HFF-Myc (cell line): Measurements from ENCODE around the gene HYLS1.

Experiments used
- DNase-seq: peaks from one replicate; pipeline ENCODE4 v3.0.0-alpha.2; 2011; ENCODE audit warnings: low read depth; ENCODE audit errors: extremely low read depth
- H3K4me3 ChIP-seq: replicated peaks from 2 replicates; pipeline ENCODE4 v1.5.1; 2011; ENCODE audit warnings: low read depth, mild to moderate bottlenecking, control low read depth, low read length
- CTCF ChIP-seq: IDR thresholded peaks from 2 replicates; pipeline ENCODE4 v1.5.1; 2012; ENCODE audit warnings: mild to moderate bottlenecking, low read depth, low read length, control low read depth; ENCODE audit errors: missing control alignments

The HYLS1 gene

GRCh38 chr11:125921042-125921441 is 33.6 kb downstream of the HYLS1 start:
- no peak for DNase-seq
- TF ChIP-seq CTCF = no peak
- no peak overlapping the region for H3K4me3 ChIP-seq

- H3K4me3 ChIP-seq = no peak overlapping the region
- no peak for TF ChIP-seq CTCF
- DNase-seq = no peak
Observed at GRCh38 chr11:125922156-125922555, 34.7 kb downstream of the HYLS1 start.

GRCh38 chr11:125923012-125923579 is 35.6 kb downstream of the HYLS1 start:
- peak; percentile 88 for TF ChIP-seq CTCF
- DNase-seq = peak; percentile 36

DNA sequence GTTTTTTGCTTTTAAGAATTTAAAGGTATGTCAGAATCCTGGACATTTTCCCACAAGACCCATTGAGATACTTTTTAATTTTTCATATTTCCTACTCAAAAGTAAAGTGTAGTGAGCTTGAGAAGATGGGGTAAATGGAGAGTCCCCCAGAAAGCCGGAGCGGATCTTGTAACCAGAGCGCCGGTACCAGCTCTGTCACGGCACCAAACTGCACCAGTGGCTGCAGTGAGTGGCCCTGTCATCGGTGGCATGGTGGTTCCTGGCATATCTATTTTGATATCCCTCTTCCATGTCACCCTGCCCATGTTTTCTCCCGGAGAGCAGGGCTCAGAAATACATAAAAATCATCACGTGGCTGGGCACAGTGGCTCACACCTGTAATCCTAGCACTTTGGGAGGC is 36.2 kb downstream of the HYLS1 start:
- no peak for DNase-seq
- no peak overlapping the region for H3K4me3 ChIP-seq
- no peak for TF ChIP-seq CTCF

More at GRCh38 chr11:125923012-125923579, 35.6 kb downstream of the HYLS1 start:
- no peak overlapping the region for H3K4me3 ChIP-seq

- no peak for TF ChIP-seq CTCF
- H3K4me3 ChIP-seq = no peak overlapping the region
- no peak for DNase-seq
Observed at GRCh38 chr11:125924384-125925007, 37.0 kb downstream of the HYLS1 start.

- no peak for TF ChIP-seq CTCF
- DNase-seq = no peak
- H3K4me3 ChIP-seq = no peak overlapping the region
Observed at GRCh38 chr11:125925247-125925740, 37.8 kb downstream of the HYLS1 start.
